NCI-H2029 treated with DMSO at 0.1 percent for 48 hours (cell line): ENCODE measurements around the gene QSOX2.

Experiments
- DNase-seq: peaks from one replicate; lab custom pipeline; 2025; lab: John Stamatoyannopoulos, UW

QSOX2 gene

DNA sequence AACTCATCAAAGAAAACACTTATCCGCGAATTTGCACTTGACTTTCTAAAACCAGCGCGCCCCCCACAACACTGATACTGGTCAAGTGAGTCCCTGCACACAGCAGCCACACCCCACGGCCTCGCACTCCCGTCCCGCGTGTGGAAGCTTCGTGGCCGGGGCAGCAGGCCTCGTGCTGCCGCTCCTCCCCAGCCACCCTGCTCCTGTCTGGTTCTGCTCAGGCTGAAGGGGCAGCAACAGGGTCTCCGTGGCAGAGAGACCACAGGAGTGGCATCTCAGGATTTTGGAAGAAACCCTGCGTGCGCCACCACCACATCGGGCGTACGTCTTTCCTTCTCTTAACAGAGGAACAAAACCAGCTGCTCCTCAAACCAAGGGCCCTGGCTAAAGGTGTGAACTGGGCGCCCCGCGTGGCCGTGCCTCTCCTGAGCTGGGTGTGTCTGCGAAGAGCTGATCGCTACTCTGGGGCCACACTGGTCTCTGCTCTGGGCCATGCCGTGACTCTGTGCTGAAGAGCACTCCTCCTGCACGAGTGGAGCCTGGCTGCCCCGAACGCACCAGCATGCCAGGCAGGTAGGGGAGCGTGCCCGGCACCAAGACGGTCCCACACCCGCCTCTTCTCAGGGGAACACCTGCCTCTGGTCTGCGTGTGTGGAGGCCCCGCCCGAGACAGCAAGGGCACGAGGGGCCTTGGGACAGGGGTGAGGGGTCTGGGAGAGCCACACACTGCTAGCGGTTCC lies 23.3 kb downstream of the QSOX2 start:
- DNase-seq, result no peak

DNA sequence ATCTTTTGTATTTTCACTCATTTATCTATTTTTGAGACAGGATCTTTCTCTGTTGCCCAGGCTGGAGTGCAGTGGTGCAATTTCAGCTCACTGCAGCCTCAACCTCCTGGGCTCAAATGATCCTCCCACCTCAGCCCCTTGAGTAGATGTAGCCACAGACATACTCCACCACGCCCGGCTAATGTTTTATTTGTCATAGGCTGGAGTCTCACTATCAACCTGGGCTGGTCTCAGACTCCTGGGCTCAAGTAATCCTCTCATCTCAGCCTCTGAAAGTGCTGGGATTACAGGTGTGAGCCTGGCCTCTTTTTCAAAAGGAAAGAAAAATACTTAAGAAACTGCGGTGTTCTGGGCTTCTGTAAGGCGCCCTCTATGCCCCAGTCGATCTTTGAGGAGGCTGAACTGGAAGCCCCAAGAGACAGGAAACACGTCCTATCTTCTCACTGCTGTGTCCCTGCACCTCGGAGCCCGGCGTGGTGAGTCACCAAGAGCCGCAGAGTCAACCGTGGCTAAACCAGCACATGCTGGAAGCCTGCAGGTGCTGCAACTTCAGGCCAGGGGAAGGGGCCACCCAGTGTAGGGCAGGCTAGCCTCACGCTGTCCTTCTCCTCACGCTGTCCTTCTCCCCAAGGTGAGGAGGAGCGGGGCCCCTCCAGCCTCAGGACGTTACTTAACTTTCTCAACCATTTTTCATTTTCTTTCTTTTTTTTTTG lies 25.4 kb downstream of the QSOX2 start:
- DNase-seq, result no peak

DNA sequence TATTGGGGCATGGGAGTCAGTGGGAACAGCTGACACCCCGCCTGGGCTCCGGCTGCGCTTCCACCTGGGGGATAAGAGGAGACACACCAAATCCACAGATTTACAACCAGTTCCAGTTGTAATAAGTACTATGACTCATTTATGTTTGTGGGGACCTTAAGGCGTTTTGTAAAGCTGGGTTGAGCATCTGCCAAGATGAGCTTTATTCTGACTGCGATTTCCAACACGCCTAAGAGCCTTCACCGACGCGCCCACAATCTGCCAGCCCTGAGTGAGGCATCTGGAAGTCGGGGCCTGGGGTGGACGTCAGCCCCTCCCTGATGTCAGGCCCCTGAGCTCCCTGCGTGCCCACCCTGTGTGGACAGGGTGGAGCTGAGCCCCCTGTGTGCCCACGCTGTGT lies 26.3 kb downstream of the QSOX2 start:
- no peak for DNase-seq

DNA sequence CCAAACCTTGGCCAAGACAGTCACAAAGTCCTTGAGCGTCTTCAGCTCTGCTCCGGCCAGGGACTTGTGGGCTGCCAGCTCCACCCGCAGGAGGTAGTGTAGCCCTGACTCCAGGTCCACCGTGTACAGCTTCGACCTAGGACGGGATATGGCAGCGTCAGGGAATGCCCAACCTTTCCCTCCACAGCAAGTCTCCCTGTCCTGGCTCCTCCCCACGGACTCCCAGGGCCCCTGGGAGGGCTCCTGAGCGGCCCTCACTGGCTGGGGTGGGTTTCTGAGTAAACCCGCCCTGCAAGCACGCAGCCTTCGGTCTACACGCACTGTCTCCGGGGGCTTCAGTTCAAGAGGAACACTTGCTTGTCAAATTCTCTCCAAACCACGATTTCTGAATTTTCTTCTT lies 26.9 kb downstream of the QSOX2 start:
- DNase-seq, result no peak

DNA sequence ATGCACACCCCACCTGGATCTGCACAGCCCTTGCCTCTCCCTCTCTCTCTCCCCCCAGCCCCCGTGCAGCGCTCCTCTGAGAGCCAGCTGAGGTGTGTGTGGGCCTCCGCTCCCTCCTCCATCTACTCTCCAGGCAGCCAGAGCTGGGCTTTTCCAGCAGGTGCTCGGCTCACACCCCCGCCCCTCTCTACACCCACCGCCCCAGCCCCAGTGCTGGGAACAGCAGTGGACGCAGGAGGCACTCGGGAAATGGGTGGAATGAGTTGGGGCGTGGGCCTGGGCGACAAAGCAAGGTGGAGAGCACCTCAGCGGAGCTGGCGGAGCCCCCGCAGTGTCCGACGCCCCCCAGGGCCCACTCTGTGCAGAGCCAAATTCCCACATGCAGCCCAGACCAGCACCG lies 27.3 kb downstream of the QSOX2 start:
- DNase-seq, result no peak

DNA sequence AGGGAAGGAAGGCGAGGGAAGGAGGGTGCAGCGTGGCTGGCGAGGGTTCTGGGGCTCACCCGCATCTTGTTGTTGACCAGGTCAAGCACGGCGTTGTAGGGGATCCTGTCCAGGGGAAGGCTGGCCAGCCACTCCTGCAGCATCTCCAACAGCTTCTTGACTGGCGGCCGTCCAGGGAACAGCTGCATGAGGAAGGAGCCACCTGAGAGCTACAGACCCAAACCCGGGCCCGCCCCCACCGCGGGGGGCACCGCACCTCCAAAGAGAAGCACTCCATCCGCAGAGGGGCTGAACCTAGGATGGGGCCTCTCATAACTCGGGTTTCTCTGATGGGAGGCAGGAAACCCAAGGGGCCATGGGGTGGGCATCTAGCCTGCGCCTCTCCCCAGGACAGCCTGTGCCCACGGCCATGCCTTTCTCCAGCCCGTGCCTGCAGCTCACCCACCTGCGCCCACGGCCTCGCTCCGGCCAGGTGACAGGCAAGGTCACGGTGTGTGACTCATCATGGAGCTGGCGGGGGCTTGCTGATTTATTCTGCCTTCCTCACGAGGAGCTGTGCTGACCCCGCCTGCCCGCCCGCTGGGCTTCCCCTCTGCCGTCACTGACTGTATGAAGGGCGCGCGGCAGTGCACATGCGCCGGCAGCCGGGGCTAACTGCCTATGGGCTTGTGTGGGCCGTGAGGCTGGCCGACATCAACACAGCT lies 28.9 kb downstream of the QSOX2 start:
- no peak for DNase-seq

DNA sequence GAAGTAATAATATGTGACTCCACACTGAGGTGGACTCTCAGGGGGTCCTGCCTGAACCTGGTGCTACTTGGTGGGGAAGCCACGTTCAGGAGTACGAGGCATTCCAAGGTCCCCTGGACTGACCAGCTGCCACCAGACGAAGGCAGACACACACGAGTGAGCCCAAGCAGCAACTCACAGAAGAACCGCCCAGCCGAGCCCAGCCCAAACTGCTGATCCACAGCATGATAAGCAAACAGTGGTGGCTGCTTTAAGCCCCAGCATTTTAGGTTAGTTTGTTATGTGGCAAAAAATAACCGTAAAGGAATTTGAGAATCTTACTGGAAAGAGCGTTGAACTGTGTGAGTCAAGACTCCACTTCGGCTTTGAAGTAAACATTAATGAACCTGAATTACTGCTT lies 31.9 kb downstream of the QSOX2 start:
- DNase-seq, result no peak

DNA sequence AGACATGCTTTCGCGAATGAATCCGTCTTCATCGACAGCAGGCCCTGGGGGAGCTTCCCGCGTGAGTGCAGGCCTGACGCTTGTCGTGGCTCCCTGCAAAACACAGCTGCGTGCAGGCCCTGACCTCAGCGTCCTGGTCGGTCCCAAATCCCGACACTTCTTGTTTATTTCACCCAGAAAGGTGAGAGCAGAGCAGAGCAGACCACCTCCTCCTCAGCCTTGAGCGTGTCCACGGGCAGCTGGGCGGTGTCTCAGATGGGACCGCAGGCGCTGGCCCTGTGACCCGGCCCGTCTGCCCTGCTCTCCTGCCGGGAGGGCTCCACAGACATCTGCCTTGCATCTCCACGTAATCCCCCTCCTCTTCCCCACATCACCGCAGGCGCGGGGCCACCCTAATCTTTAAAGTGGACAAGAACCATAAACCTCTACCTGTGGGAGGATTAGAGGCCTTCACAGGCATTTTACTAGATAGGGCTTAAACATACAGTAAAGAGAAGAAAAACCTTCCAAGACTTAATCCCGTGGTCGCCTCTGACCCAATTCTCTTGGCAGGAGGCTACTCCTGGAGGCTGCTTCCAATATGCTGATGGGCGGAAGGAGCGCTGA lies 33.2 kb downstream of the QSOX2 start:
- DNase-seq, result no peak

DNA sequence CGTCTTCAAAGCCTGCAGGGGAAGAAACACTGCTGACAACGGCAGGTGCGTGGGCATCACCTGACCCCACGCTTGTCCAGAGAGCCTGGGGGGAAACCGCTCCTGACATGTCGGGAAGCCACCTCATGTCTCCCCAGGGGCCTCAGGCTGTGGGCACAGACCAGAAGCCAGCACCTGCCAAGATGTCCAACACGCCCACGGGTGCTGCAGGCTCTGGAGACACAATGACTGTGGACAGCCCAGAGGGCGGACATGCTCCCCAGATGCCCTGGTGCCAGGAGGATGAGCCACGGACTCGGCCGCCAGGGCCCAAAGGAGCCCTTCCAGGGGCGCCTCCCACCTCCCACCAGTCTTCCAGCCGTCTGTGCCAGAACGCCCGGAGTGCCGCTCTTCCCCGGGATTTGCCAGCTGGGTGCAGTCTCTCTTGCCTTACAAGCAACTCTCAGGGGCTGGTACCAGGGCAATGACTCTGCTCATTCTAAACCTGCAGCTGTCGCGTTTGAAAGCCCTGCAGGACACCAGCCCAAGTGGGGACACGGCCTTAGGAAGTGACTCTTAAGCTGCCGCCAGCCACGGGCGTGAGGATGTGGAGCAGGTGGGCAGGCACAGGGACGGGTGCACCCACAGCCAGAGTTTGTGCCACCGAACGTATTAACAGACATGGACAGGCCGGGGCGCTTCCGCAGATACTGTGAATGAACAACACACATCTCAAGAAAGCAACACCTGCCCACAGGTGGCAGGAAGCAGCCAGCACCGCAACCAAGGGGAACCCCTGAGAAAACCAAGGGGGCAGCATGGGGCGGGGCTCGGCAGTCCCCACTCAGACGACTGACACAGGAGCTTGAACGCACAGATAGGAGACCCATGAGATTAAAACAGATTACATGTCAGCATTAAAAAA lies 33.9 kb downstream of the QSOX2 start:
- no peak for DNase-seq

DNA sequence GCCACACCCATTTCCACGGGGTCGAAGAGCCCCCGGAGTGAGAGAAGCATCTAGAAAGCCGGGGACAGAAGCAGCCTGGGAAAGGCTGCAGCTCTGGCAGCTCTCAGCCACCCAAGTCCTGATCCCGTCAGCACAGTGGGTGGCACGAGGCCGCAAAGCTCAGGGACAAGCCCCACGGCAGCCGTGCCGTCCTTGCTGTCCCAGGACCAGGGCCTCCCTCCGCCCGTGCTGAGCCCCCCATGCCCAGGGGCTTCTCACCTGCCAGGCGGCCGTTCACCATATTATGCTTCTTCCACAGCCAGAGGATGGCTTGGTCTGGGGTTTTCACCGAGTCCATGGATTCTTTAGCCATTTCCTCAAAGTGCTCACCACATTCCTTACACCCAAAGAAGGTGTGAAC lies 34.6 kb downstream of the QSOX2 start:
- no peak for DNase-seq

DNA sequence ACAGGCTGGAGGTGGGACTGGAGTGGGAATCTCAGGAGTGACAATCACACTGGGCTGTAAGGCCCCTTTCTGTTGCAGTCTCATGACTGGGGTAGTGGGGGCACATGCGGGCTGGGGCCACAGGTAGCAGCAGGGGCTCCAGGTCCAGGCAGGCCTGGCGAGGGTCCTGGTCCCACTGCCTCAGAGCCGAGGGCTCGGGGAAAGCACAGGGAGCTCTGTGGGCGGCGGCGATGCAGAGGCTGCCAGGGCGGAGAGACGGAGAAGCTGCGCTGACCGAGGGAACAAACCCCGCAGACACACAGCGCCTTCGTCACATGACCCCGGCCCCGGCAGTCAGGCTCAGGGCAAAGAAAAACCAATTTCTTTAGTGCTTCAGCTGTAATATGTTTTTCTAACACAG lies 35.3 kb downstream of the QSOX2 start:
- no peak for DNase-seq

DNA sequence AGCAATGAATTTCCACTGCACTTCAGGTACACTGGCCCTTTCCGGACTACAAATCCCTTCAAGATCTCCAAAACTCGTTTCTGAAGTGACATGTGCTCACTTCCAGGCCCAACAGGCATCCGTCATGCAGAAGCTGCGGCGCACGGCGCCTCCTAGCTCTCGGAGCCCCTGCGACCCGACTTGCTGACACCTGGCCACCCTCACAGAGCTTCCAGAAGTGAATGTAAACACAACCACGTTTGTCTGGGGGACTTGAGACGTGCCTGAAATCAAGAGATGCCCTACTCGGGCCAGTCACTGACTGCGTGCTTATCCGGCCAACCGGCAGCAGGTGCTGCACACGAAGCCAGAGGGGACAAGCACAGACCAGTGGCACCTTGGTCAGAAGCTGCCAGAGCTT lies 35.8 kb downstream of the QSOX2 start:
- DNase-seq, result no peak

DNA sequence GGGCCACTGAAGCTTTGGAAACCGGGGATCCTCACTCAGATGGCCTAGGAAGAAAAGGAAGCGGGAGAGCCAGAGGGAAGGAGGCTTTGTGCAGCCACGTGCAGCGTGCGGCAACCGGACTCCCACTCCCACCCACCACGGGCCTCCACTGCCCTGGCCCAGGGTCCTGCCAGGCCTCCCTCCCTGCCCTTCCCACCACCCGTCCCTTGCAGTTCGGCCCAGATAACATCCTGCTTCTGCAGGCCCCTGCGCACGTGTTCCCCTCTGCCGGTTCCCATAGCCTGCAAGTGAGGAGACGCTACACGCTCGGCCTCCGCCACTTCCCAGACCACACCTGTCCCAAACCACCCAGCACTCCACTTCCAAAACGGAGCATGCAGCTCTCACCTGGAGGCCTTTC lies 36.4 kb downstream of the QSOX2 start:
- DNase-seq, result no peak

DNA sequence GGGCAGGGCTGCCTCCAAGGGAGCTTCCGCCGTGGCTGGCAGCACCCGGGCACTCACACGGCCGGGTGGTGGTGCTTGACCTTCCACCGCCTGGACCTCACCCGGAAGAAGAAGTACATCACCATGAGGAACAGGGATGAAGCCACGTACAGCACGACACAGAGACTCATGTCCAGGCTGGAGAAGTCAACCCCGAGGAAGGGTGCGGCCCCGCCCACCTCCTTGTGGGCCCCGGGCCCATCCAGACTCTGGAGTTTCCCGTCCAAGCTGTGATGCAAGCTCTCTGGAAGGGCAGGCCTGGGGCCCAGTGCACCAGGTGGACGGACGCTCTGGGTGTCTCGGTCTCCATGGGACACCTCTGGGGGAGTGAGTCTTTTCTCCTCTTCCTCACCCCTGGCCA lies 36.9 kb downstream of the QSOX2 start:
- no peak for DNase-seq

DNA sequence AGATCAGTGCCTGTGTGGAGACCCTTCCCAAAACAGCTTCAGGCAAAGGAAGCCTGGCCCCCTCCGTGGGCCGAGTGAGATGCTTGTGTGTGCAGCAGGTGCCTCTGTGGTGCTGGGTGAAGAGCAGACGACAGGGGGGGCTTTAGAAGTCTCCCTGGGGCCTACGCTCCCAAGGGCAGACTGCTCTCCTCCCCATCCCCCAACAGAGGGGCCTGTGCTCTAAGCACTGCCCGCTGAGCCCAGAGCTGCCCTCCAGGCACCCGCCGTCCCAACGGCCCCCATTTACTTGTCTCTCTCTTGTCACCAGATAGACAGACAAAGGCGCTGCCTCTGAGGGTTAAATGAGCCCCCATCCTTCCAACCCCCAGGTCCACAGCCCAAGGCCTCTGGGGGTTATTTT lies 38.0 kb downstream of the QSOX2 start:
- no peak for DNase-seq

DNA sequence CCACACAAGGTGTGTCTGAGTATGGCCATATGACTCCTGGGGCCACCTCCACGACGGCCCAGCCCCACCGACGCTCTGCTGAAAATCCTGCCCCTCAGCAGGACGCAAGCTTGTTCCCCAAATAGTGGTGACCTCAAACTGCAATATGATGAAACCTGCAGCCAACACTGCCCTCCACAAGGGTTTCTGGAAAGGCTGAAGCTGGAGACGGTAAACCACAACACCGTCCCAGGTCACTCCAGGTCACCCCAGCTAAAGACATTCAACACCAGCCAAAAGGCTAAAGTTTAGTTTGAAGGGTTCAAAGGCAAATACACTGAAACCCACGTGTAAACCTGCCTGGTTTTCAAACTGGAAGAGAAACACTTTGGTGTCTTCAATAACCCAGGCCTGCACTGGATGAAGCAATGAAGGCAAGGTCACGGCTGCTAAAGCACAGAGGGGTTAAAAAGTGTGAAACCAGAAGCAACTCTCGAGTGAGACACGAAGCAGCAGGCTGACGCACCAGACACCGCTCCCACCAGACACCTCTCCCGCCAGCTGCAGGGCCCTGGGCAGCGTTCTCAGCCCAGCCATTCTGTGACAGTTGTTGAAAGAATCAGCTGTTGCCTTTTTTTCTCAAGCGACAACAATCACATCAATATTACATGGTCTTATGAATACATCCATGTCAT lies 38.9 kb downstream of the QSOX2 start:
- no peak for DNase-seq

DNA sequence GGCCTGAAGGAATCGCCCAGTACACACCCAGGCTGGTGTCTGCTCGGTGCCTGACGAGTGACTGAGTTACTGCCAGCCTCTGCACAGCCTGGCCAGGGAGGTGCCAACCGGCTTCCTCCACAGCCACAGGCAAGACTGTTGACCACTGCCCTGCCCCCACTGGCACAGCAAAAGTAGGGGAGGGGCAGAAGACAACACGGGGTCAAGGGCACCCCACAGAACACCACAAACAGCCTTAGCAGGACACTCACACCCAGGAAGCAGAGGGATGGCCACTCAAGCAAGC lies 40.0 kb downstream of the QSOX2 start:
- DNase-seq, result no peak

DNA sequence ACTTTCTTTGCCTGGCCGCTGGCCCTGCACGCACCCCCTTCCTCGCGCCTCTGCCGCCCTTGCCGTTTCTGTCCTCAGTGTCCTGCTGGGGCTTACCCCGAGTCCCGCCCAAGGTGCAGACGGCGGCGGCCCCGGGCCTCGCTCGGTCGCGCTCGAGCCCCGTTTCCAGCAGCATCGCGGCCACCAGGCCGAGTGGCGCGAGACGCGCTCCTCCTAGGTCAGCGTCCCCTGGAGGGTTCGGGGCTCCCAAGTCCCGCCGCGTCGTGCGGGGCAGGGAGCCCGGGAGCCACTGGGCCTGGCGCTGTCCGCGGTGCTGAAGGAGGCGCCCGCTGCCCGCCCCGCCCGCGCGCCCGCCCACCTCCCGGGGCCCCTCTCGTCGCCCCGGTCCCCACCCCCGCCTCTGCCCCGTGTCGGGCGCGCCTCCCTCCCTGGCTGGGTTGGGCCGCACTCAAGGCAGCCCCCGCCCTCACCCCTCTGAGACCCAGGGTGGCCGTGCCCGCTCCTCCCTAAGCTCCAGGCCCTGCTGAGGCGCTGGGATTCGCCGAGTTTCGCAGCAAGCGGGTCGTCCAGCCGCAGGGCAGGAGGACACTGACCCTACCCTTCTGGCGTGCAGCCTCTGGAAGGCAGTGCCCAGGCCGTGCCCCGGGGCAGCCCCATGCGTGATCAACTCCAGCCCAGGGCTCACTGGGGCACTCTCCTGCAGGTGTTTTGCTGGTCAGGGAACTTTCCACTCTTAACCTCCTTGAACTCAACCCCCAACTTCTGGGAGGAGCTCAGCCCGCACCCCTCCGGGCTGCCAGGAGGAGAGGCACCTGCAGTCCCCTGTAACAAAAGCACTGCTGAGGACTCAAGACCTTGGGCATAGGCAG lies 40.5 kb downstream of the QSOX2 start, which contains the start of gene LHX3:
LHX3 (minus strand) TSS at position 291 of the 869 bp plus-strand sequence; CDS start at position 175, 116 bp downstream.
- DNase-seq, result no peak

DNA sequence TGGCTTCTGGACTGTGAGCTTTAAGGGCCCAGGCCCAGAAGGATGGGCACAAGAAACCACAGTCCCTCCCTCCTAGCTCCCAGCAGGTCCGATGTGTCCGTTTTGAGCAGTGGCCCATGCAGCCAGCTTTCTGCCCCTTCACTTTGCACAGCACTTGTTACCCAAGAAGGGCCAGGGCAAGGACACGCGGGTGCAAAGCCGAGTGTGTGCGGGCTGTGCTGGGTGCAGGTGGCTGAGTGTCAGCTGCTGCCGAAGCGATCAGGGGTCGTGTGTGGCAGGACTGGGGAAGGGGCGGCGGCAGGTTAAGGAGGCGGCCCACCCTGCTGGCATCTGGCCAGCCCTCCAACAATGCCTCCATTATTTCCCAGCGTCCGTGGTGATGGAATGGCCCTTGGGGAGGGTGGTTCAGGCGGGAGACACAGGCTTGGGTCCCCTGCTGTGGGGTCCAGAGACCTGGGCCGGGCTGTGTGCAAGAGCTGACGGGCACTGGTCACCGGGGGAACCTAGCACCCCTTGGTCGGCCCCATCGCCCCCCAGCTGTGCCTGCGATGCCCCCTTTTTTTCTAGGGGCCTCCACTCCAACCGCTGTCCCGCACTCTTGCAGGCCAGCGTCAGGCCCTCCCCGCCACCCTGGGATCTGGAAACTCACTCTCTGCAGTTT lies 41.3 kb downstream of the QSOX2 start:
- no peak for DNase-seq
